Measurements from ENCODE around the gene NCOA5.

The NCOA5 gene

GRCh38 chr20:46014517-46015396 is 75.0 kb downstream of the NCOA5 start:
- DNase-seq (ENCODE audit: low read depth), result no peak

DNA sequence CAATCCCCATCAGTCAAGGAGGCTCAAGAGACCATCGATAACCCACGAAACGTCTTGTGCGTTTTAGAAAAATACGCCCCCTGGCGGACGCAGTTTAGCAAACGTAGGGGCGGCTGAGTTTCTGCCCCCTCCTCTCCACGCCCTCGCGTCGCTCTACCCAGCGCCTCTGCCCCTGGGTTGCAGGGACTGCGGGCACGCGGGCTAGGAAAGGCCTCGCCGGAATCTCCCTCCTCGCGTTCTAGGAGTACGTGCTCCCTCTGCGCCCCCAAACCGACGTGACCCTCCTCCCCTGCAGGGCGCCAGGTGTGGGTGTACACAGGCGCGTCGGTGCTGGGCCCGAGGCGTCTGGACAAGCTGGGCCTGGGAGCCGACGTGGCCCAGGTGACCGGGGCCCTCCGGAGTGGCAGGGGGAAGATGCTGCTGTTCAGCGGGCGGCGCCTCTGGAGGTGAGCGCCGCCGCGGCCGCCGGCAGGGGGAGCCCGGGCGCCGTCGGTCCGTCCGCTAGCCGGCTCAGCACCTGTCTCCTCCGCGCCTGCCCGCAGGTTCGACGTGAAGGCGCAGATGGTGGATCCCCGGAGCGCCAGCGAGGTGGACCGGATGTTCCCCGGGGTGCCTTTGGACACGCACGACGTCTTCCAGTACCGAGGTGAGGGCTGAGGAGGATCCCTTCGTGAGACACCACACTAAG is 75.8 kb downstream of the NCOA5 start:
- DNase-seq (ENCODE audit: low read depth), result peak; percentile 46

GRCh38 chr20:46013322-46013828 is 76.4 kb downstream of the NCOA5 start:
- no peak for DNase-seq (ENCODE audit: low read depth)

DNA sequence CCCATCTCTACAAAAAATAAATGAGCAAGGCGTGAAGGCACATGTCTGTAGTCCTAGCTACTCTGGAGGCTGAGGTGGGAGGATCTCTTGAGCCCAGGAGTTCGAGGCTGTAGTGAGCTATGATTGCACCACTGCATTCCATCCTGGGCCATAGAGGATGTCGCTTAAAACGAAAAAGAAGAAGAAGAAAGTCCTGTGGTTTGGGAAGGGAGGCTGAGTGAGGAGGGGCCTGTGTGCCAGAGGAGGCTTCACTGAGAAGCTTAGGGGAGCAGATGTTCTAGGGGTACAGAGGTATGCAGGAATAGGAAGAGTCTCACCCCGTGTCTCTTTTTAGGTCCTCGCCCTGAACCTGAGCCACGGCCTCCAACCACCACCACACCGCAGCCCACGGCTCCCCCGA is 76.8 kb downstream of the NCOA5 start:
- no peak for DNase-seq (ENCODE audit: low read depth)

GRCh38 chr20:46011631-46012482 is 77.9 kb downstream of the NCOA5 start:
- DNase-seq (ENCODE audit: low read depth), result no peak
